ENCODE data around the gene PLCXD1. TPM values are rescaled to one million over a fixed set of nuclear protein-coding genes. Genes with fewer than 3 reads are reported as not detected.
"Not testable (repeated sequence)": the region's sequence is repeated elsewhere in the genome, so short reads cannot be mapped to it uniquely, and the experiment has no call there.

PLCXD1 gene
- total RNA-seq, 1 experiment from 2014 or later: 2.6 TPM

GRCh38 chrX:292900-293897 is 12.0 kb downstream of the PLCXD1 start:
- no peak for DNase-seq (ENCODE audit: low read depth)

DNA sequence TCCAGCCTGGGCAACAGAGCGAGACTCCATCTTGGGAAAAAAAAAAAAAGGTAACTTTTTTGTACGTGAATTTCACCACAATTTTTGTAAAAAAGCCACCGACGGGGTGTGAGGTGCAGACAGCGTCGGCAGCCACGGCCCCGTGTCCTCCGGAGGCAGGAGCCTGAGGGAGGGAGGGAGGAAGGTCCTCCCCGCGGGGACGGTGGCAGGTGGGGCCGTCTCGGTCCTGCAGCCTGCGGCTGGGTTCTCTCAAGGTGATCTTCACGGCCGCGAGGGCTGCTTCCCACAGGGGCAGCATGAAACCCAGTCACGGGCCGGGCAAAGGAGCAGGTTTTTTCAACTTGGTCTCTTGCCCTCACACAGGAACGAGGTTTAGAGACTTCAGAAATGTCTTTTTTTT is 14.0 kb downstream of the PLCXD1 start:
- no peak for DNase-seq (ENCODE audit: low read depth)

- DNase-seq (ENCODE audit: low read depth): no peak
These were observed 17.8 kb downstream of the PLCXD1 start for GRCh38 chrX:298993-299392.

DNA sequence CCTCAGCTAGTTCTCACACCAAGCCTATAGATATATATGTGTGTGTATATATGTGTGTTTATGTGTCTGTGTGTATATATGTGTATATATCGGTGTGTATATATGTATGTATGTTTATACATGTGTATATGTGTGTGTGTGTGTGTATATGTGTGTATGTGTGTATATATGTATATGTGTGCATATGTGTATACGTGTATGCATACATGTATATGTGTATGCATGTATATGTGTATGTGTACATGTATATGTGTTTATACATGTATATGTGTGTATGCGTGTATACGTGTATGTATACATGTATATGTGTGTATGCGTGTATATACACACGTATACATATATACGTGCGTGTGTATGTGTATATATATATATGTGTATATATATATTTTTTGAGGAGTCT is 19.2 kb downstream of the PLCXD1 start:
- DNase-seq (ENCODE audit: low read depth): no peak

- no peak for DNase-seq (ENCODE audit: low read depth)
These were observed 21.8 kb downstream of the PLCXD1 start for GRCh38 chrX:302975-303374.

DNA sequence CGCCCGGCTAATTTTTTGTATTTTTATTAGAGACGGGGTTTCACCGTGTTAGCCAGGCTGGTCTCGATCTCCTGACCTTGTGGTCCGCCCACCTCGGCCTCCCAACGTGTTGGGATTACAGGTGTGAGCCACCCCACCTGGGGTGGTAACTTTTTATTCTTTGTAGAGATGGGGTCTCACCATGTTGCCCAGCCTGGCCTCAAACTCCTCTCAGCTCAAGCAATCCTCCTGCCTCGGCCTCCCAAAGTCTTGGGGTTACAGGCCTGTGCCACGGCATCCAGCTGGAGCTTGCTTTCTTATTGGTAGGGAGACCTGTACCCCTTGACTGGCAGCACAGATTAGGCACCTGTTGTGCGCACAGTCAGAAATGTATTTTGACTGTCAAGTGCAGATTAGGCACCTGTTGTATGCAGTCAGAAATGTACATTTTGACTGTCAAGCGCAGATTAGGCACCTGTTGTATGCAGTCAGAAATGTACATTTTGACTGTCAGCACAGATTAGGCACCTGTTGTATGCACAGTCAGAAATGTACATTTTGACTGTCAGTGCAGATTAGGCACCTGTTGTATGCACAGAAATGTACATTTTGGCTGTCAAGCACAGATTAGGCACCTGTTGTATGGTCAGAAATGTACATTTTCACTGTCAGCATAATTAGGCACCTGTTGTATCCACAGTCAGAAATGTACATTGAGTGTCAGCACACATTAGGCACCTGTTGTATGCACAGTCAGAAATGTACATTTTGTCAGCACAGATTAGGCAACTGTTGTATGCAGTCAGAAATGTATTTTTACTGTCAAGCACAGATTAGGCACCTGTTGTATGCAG is 24.8 kb downstream of the PLCXD1 start:
- DNase-seq (ENCODE audit: low read depth): not testable (repeated sequence)

DNA sequence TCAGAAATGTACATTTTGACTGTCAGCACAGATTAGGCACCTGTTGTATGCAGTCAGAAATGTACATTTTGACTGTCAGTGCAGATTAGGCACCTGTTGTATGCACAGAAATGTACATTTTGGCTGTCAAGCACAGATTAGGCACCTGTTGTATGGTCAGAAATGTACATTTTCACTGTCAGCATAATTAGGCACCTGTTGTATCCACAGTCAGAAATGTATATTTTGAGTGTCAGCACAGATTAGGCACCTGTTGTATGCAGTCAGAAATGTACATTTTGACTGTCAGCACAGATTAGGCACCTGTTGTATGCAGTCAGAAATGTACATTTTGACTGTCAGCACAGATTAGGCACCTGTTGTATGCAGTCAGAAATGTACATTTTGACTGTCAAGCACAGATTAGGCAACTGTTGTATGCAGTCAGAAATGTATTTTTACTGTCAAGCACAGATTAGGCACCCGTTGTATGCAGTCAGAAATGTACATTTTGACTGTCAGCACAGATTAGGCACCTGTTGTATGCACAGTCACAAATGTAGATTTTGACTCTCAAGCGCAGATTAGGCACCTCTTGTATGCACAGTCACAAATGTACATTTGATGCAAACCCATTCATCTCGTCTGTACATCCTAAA is 25.6 kb downstream of the PLCXD1 start:
- DNase-seq (ENCODE audit: low read depth): not testable (repeated sequence)

GRCh38 chrX:307261-308111 is 26.3 kb downstream of the PLCXD1 start:
- DNase-seq (ENCODE audit: low read depth): no peak

DNA sequence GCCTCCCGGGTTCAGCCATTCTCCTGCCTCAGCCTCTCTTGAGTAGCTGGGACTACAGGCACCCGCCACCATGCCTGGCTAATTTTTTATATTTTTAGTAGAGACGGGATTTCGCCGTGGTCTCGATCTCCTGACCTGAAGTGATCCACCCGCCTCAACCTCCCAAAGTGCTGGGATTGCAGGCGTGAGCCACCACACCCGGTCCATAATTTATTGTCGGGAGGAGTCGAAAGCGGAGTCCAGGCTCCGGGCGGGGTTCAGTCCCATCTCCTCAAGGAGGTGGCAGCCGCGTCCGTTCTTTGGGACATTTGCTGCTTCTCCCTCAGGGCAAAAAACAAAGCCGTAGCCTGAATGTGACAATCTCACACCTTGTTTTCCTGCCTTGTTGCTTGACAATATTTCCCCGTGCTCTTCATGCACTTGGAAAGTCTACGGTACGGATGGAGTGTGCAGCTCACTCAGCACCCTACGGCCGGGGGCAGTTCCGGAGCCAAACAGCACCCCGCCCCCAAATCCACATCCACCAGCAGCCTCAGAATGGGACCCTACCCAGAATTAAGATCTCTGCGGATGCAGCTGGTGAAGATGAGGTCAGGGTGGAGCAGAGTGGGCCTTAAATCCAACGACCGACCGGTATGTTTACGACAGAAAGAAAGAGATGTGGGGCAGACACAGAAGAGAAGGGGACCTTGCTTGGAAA is 27.8 kb downstream of the PLCXD1 start:
- no peak for DNase-seq (ENCODE audit: low read depth)

- DNase-seq (ENCODE audit: low read depth): no peak
These were observed 29.5 kb downstream of the PLCXD1 start for GRCh38 chrX:310621-311155.

GRCh38 chrX:311156-312129 is 30.3 kb downstream of the PLCXD1 start:
- no peak for DNase-seq (ENCODE audit: low read depth)

GRCh38 chrX:312621-313331 is 31.6 kb downstream of the PLCXD1 start:
- no peak for DNase-seq (ENCODE audit: low read depth)

DNA sequence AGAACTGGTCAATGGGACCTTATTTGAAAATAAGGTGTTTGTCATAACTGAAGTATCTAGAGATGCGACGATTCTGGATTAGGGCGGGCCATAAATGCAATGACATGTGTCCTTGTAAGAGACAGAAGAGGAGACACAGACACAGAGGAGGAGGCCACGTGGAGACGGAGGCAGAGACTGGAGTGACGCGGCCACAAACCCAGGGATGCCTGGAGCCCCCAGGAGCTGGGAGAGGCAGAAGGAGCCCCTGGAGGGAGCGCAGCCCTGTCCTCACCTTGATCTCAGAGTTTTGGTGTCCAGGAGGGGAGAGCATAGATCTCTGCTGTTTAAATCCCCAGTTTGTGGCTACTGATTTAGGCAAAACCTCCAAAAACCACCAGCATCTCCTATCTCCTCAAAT is 32.4 kb downstream of the PLCXD1 start:
- DNase-seq (ENCODE audit: low read depth): no peak

DNA sequence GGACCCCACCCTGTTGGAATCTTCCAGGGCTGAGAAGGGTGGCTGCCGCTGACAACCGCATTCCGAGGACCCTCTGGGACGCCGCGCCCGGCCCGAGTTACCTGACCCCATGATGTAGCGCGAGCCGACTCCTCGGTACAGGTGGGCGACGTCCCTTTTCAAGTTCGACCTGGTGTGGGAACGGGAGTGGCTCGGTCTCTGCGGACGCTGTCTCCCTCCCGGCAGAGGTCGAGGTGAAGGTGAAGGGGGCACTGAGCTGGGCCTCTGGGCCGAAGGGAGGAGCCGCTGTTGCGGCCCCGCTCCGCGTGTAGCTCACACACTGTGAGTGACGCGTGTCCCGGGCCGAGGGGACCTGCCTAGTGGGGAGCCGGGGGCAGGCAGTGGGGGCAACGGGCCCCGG is 32.9 kb downstream of the PLCXD1 start:
- no peak for DNase-seq (ENCODE audit: low read depth)

GRCh38 chrX:314781-315595 is 33.8 kb downstream of the PLCXD1 start:
- DNase-seq (ENCODE audit: low read depth): no peak

DNA sequence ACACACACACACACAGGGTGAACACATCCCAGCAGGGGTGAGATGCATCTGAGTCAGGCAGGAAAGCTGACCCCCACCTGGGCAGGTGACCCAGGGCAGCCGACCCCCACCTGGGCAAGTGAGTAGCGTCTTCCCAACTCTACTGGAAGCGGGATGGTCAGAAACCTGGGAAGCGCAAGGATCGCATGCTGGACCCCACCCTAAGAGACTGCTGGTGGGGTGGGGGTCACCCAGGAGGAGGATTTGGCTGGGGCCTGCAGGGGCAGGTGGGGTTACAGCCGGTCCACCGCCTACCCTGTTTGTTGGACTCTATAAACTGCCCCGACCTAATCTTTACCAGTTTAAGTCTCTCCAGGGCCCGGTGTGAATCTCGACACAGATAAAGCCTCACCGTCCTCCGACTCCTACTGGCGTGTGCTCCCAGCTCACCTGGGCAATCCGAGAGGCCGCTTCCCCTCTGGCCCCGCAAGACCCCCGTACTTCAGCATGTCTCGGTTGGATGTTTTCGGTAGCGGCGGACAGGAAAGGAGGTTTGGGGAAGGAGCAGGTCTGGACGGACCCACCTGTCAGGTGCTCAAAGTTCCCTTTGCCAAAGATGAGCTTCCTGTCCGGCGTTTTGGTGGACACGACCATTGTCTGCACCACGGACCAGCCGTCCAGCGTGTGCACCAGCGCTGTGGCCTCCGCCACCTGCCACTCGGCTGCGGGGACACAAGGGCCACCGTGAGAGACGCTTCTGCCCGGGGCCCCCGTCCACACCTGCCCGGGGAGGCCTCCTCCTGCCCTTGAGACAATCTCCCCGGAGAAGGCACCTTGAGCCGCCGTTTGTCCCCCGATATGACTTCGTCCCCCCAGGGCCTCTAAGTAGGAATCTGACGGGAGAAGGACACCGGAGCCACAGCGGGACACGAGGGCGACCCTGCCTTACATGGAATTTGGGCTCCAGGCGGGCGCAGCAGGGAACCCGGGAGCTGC is 35.5 kb downstream of the PLCXD1 start:
- DNase-seq (ENCODE audit: low read depth): no peak

Measured in RPMI7951 (cell line).